NCI-H2196 (cell line): Measurements from ENCODE around the gene OR2T3.
"Not testable (repeated sequence)": the region's sequence is repeated elsewhere in the genome, so short reads cannot be mapped to it uniquely, and the experiment has no call there.

ENCODE experiments used
- DNase-seq: peaks from one replicate; lab custom pipeline; 2025; ENCODE audit not compliant: unreplicated experiment; lab: John Stamatoyannopoulos, UW

OR2T3 gene

DNA sequence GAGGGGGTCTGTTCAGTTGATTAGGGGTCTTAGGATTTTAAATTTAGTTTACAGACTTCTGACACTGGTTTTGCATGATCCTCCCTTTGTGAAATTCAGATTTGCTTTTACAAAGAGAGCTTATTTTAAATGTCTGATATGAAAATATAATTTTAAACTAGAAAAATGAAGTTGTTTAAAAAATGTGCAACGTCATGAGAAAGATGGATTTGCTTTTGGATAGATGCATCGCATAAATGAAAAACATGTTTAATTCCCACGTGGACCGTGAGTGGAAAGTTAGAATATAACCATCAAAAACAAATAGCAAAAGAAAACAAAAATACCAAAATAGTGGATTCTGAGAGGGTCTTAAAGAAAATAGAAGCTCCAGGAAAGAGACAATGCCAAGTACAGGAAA lies 2.0 kb upstream of the OR2T3 start:
- DNase-seq = no peak

DNA sequence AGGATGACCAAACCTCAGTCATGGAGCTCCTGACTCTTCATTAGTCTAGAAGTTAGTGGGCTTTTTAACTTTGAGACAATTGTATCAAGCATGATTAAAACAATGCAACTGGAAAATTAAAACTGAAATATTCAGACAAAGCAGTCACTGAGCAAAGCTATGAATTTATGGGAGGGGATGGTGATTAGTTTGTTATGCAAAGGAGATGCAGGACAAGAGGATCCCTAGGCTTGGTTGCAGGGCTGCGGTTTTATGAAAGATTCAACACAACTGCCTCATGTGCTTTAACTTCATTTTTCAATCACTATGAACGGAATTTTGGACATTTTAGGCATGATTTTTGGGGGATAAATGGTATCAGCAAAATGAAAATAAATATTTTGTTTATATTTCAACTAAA lies 1.0 kb upstream of the OR2T3 start:
- DNase-seq = not testable (repeated sequence)

DNA sequence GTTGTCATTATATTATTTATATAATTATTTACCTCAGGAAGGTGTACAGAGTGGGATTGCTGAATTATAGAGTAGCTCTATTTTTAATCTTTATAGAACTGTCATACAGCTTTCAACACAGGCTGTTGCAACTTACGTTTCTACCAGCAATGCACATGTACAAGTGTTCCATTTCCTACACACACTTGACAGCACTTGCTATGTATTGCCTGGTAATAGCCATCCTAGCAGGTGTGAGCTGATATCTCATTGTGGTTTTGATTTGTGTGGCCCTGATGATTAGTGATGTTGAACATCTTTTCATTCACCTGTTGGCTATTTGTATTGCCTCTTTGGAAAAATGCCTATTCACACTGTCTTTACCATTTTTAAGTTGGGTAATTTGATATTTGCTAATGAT lies 2.5 kb downstream of the OR2T3 start:
- not testable (repeated sequence) for DNase-seq

DNA sequence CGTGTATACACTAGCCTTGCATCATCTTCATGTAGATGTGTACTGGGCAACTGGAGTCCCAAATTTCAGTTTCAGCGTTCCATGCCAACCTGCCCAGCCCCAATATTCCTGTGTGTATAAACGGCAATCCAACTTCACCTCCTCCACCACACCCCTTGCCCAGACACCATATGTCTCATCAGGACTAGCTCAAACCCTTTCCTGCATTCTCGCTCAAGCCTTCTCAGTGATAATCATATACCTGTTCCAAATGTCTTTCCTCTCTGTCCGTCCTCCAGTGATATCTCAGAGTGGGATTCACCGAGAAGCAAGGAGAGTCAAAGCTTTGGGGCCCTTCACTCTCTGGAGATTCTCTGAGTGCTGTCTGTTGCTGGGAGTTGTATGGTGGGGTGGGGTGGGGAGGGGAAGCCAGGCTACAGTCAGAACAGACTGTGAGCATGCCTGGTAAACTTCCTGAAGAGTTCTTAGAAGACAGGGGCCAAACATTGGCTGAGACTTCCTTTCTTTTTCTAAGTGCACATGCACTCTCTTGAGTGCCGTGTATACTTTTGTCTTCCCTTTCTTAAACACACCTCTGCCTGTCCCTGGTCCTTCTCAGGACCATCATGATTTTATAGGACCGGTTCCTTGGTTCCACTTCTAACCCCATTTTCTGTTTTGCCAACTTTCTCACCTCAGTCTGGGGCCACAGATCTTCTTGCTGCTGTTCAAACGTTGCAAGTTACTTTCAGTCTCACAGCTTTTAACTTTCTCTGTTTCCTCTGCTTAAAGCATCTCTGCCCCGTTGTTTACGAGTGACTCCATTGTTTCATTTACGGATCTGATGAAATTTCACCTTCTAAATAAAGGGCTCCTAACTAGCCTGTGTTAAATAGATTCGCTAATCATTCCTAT lies 8.8 kb downstream of the OR2T3 start:
- DNase-seq = not testable (repeated sequence)

DNA sequence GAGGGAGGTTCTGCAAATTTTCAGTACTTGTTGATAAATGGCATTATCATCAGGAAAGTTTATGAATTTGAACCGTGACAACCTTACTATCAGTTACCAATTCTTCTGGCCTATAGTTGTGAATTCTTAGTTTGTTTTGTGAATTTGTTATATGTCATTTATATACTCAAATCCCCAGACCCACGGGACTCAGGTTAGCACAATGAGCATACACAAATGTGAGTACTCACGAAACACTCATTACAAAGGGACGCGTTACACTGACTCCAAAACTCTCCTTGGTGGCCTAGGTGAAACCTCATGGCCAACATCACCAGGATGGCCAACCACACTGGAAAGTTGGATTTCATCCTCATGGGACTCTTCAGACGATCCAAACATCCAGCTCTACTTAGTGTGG lies 15.1 kb downstream of the OR2T3 start, which contains the start of gene OR2T5:
TSS of gene OR2T5 (plus strand) at position 301 of the 400 bp plus-strand sequence. CDS start at position 301, 0 bp downstream.
- DNase-seq = not testable (repeated sequence)

DNA sequence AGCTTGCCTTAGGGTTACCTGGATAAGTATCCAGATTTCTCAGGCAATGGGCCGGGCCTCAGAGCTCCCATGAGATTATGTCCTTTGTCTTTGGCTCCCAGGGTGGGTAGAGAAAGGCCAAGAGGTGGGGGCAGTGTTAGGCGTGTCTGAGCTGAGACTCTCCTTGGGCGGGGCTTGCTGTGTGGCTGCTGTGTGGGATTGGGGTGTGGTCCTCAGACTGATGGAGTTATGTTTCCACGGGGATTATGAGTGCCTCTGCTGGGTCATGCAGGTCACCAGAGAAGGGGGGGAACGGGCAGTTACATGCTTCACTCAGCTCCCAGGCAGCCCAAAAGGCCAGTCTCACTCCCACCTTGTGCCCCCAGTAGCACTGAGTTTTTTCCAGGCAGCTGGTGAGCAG lies 23.5 kb downstream of the OR2T3 start:
- DNase-seq = not testable (repeated sequence)

DNA sequence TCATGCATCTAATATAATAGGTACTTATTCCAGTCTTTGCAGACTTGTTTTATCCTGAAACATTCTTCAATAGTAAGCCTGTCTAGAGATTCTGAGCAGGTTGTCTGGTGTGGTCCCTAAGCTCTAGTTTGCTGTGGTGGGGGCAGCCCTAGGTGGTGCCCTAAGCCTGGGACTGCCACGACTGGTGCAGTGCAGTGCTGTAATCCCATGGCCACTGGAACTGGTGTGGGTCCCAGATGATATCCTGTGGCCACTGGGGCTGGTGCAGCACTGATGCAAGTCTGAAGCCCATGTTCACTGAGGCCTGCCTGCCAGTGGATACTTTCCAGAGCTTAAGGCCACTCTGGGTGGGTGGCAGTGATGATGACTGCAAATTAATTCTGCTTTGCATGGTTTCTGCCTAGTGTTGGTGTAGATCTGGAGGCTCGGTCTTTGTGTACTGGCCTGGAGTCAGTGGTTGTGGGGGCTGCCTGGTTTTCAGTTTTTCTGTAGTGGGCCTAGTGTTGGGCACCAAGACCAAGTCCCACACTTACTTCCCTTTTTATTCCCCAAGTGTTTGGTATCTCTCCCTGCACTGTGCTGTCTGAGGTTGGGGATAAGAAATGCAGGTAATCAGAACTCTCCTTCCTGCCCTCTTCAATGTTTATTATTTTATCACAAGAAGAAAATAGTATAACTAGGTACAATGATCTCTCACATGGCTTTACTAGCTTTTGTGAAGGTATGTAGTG lies 27.3 kb downstream of the OR2T3 start:
- DNase-seq = not testable (repeated sequence)

DNA sequence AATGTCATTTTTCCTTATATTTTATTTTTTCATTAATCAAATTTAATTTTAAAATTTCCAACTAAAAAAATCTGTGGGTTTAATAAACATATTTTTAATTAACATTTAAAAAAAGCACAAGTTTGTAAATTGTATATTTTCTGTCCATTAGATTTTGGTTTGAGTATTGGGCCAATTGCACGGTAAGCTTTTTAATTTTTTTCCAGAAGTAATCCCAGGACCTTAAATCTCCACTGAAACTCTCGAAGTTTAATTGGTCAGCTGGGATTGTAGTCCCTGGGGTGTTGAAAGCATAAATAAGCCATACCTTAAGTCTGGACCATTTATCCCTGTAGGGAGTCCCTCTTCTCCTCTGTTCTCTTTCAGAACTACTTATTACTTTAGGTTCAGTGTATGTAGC lies 34.6 kb downstream of the OR2T3 start, which contains the start of gene OR2G6:
TSS of gene OR2G6 (plus strand) at position 301 of the 400 bp plus-strand sequence. CDS start 13,574 bp downstream, outside the sequence.
- not testable (repeated sequence) for DNase-seq

DNA sequence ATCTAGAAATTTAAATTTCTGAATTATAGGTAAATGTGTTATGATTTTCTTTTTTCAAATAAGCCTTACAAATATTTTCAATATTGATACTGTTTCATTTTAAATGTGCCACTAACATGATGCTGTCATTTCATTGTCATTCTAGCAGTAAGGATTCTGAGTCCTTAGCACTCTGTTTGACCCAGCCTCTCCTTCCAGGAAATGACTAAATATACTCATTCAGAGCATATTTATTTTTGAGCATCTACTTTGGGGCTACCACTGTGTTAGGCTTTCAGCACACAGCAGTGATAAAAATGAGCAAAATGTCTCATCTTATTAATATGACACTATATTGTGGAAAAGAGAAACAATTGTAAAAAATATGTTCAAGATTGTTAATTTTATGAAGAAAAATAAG lies 37.1 kb downstream of the OR2T3 start:
- not testable (repeated sequence) for DNase-seq

DNA sequence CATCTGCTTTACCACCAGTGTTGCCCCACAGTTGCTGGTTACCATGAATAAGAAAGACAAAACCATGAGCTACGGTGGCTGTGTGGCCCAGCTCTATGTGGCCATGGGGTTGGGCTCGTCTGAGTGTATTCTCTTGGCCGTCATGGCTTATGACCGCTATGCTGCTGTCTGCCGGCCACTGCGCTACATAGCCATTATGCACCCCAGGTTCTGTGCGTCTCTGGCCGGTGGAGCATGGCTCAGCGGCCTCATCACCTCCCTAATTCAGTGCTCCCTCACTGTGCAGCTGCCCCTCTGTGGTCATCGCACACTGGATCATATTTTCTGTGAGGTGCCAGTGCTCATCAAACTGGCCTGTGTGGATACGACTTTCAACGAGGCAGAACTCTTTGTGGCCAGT lies 48.7 kb downstream of the OR2T3 start:
- no peak for DNase-seq
